Putamen (tissue), 1 donor: ENCODE results near the gene KRT33A.

Source experiments
- DNase-seq: peaks from one replicate; pipeline ENCODE4 v3.0.0-alpha.2; 2016; ENCODE audit warnings: low spot score

Gene KRT33A

GRCh38 chr17:41301916-41302901, 48.4 kb downstream of the KRT33A start, which contains the start of gene KRTAP29-1:
Gene KRTAP29-1, minus strand, starts transcription at chr17:41302851. Its CDS starts 0 bp downstream, at chr17:41302851.
- DNase-seq: no peak

- no peak for DNase-seq
These were observed 49.3 kb downstream of the KRT33A start for GRCh38 chr17:41301204-41301790.

- no peak for DNase-seq
These were observed 52.0 kb downstream of the KRT33A start for GRCh38 chr17:41298458-41299135.

- no peak for DNase-seq
These were observed 53.8 kb downstream of the KRT33A start for GRCh38 chr17:41296846-41297245.
